Neuronal stem cell (in vitro differentiated cells): ENCODE measurements around the gene P4HA2. TPM values are rescaled to one million over a fixed set of nuclear protein-coding genes. Genes with fewer than 3 reads are reported as not detected.

Experiments
- DNase-seq: peaks from one replicate; pipeline ENCODE4 v3.0.0-alpha.2; 2013; ENCODE audit warnings: low spot score
- H2AFZ ChIP-seq: one replicate; pipeline ENCODE4 v1.6.1; 2013; ENCODE audit warnings: mild to moderate bottlenecking, low read length, inconsistent platforms
- H2AK5ac ChIP-seq: 2 replicates; pipeline ENCODE4 v1.6.1; 2013; ENCODE audit warnings: low read depth, mild to moderate bottlenecking, inconsistent platforms, low read length, moderate library complexity, mixed read lengths
- H2BK120ac ChIP-seq: 2 replicates; pipeline ENCODE4 v1.6.1; 2013; ENCODE audit warnings: low read depth, mild to moderate bottlenecking, inconsistent platforms, low read length, moderate library complexity, mixed read lengths
- H2BK12ac ChIP-seq: one replicate; pipeline ENCODE4 v1.6.1; 2013; ENCODE audit warnings: low read length, inconsistent platforms
- H2BK15ac ChIP-seq: 2 replicates; pipeline ENCODE4 v1.6.1; 2013; ENCODE audit warnings: mild to moderate bottlenecking, low read length, inconsistent platforms, mixed read lengths
- H2BK5ac ChIP-seq: one replicate; pipeline ENCODE4 v1.6.1; 2013; ENCODE audit warnings: inconsistent platforms, mild to moderate bottlenecking, low read length, moderate library complexity
- H3K14ac ChIP-seq: one replicate; pipeline ENCODE4 v1.6.1; 2013; ENCODE audit warnings: low read length, inconsistent platforms
- H3K18ac ChIP-seq: 2 replicates; pipeline ENCODE4 v1.6.1; 2013; ENCODE audit warnings: low read length, inconsistent platforms
- H3K23ac ChIP-seq: 2 replicates; pipeline ENCODE4 v1.6.1; 2013; ENCODE audit warnings: low read depth, mild to moderate bottlenecking, mixed read lengths, low read length, inconsistent platforms; ENCODE audit not compliant: poor library complexity
- H3K27ac ChIP-seq: replicated peaks from 3 replicates; pipeline ENCODE4 v1.5.1; 2013; ENCODE audit warnings: low read length, inconsistent platforms
- H3K27me3 ChIP-seq, 3 experiments: 2 replicates each; pipeline ENCODE4 v1.6.1; 2013; ENCODE audit warnings: low read length in 3 of 3, mild to moderate bottlenecking in 2 of 3, inconsistent platforms in 1 of 3, low read depth in 1 of 3, mixed read lengths in 1 of 3, moderate library complexity in 1 of 3; ENCODE audit not compliant: control insufficient read depth in 3 of 3, insufficient read depth in 3 of 3
- H3K36me3 ChIP-seq, 2 donors: replicated peaks in 1 of 2; 2 replicates each; pipeline ENCODE4 v1.6.1; 2013; ENCODE audit warnings: low read length in 2 of 2; ENCODE audit not compliant: control insufficient read depth in 2 of 2, insufficient read depth in 2 of 2
- H3K4ac ChIP-seq: 2 replicates; pipeline ENCODE4 v1.6.1; 2013; ENCODE audit warnings: inconsistent platforms, mild to moderate bottlenecking, low read length, moderate library complexity
- H3K4me1 ChIP-seq, 2 donors: 1 replicate in 1 of 2; 2 replicates in 1 of 2; pipeline ENCODE4 v1.6.1; 2013; ENCODE audit warnings: low read length in 2 of 2, low read depth in 1 of 2; ENCODE audit not compliant: control insufficient read depth in 2 of 2, insufficient read depth in 1 of 2
- H3K4me2 ChIP-seq: one replicate; pipeline ENCODE4 v1.6.1; 2013; ENCODE audit warnings: mild to moderate bottlenecking, low read length, inconsistent platforms; ENCODE audit not compliant: insufficient read depth, poor library complexity, severe bottlenecking
- H3K4me3 ChIP-seq, 2 donors: 2 replicates each; pipeline ENCODE4 v1.5.1; 2013; ENCODE audit warnings: low read length in 2 of 2, mild to moderate bottlenecking in 2 of 2, inconsistent platforms in 1 of 2, moderate library complexity in 1 of 2
- H3K79me1 ChIP-seq: one replicate; pipeline ENCODE4 v1.6.1; 2013; ENCODE audit warnings: low read depth, mild to moderate bottlenecking, inconsistent platforms, low read length, moderate library complexity
- H3K9ac ChIP-seq: one replicate; pipeline ENCODE4 v1.6.1; 2013; ENCODE audit warnings: mild to moderate bottlenecking, low read depth, low read length, inconsistent platforms; ENCODE audit not compliant: poor library complexity
- H3K9me3 ChIP-seq, 2 donors: replicated peaks in 1 of 2; 2 replicates each; pipeline versions ENCODE3 to v1.6.1; 2013; ENCODE audit warnings: low read length in 2 of 2, mild to moderate bottlenecking in 2 of 2, inconsistent platforms in 1 of 2, low read depth in 1 of 2, mixed read lengths in 1 of 2, moderate library complexity in 1 of 2; ENCODE audit not compliant: control insufficient read depth in 2 of 2, insufficient read depth in 1 of 2
- H4K8ac ChIP-seq: one replicate; pipeline ENCODE4 v1.6.1; 2013; ENCODE audit warnings: low read depth, mild to moderate bottlenecking, inconsistent platforms, low read length, moderate library complexity
- H4K91ac ChIP-seq: one replicate; pipeline ENCODE4 v1.6.1; 2013; ENCODE audit warnings: low read length, low read depth, mild to moderate bottlenecking, inconsistent platforms; ENCODE audit not compliant: poor library complexity
- WGBS, 2 donors: extraction: QIAGEN DNeasy Blood & Tissue Kit; methylation state at CpG; one replicate each; pipeline ENCODE4 v1.1.7; 2013; ENCODE audit warnings: missing lambda C conversion rate in 2 of 2, mixed read lengths in 1 of 2; ENCODE audit not compliant: insufficient read length in 2 of 2, insufficient replicate concordance in 1 of 2; ENCODE audit errors: extremely low coverage in 2 of 2; 5-methylcytosine and 5-hydroxymethylcytosine counted together
- polyA plus RNA-seq, 2 experiments: library from polyadenylated mRNA; stranded (reverse); fragments of 200-250 nt; gene quantifications; one replicate each; pipeline ENCODE4 v1.2.3, GENCODE V29; 2013

P4HA2 gene
- 2.9 TPM for polyA plus RNA-seq (2013, experiment 1 of 2)
- 2.7 TPM for polyA plus RNA-seq (2013, experiment 2 of 2)

GRCh38 chr5:132227485-132228240 lies at the start of gene P4HA2:
Gene P4HA2, minus strand, starts transcription at chr5:132227853. Its CDS starts 9,227 bp downstream, at chr5:132218626.
- H2BK15ac ChIP-seq = peak within 1 kb of the TSS; percentile 62
- peak; percentile 76 for DNase-seq
- peaks cover 0 to 3% of the 10 kb centered on the region in 2 donors for H3K9me3 ChIP-seq
- peak within 1 kb of the TSS; percentile 39 for H2BK120ac ChIP-seq
- no peak within 1 kb of the TSS for H4K8ac ChIP-seq
- no peak within 1 kb of the TSS for H4K91ac ChIP-seq
- peaks cover 2 to 60% (median 25%) of the 10 kb centered on the region in 3 experiments for H3K27me3 ChIP-seq
- H2AFZ ChIP-seq = peak within 1 kb of the TSS; percentile 99
- H3K4me1 ChIP-seq = peaks cover 0 to 4% of the 10 kb centered on the region in 2 donors
- H3K23ac ChIP-seq = peak within 1 kb of the TSS; percentile 77
- H2AK5ac ChIP-seq = peak within 1 kb of the TSS; percentile 88
- peak within 1 kb of the TSS; percentile 94 for H3K18ac ChIP-seq
- peak within 1 kb of the TSS; percentile 52 to 80 for H3K4me3 ChIP-seq
- no peaks in the 10 kb centered on the region for H3K79me1 ChIP-seq
- H3K4ac ChIP-seq = peak within 1 kb of the TSS; percentile 54
- peak within 1 kb of the TSS; percentile 78 for H3K9ac ChIP-seq
- H2BK5ac ChIP-seq = peak within 1 kb of the TSS; percentile 77
- peak within 1 kb of the TSS; percentile 92 for H3K4me2 ChIP-seq
- H3K27ac ChIP-seq = no peak within 1 kb of the TSS
- H3K36me3 ChIP-seq = no peaks in the 10 kb centered on the region
- WGBS, 2 donors = no CpG with 5 or more reads among the region's 92 CpGs
- no peak within 1 kb of the TSS for H3K14ac ChIP-seq
- no peak within 1 kb of the TSS for H2BK12ac ChIP-seq

GRCh38 chr5:132277256-132277655 lies 49.6 kb upstream of the P4HA2 start:
- Histone ChIP-seq H2AFZ (no peak overlapping the region), H3K14ac (no peak overlapping the region), H3K27ac (no peak overlapping the region), H2BK5ac (no peak overlapping the region), H3K9me3 (no peaks in the 10 kb centered on the region), H2BK15ac (no peak overlapping the region), H3K4me3 (no peak overlapping the region), H2BK12ac (no peak overlapping the region), H4K8ac (no peak overlapping the region), H3K4me2 (no peak overlapping the region), H3K23ac (no peak overlapping the region), H2BK120ac (no peak overlapping the region), H3K79me1 (no peaks in the 10 kb centered on the region), H3K27me3 (no peaks in the 10 kb centered on the region), H3K4ac (no peak overlapping the region), H3K9ac (no peak overlapping the region), H4K91ac (no peak overlapping the region), H3K18ac (no peak overlapping the region), H2AK5ac (no peak overlapping the region), H3K36me3 (peaks cover 0 to under 1% of the 10 kb centered on the region in 2 donors), H3K4me1 (peaks cover 6 to 8% of the 10 kb centered on the region in 2 donors)
- no peak for DNase-seq
- WGBS, 2 donors = no CpG with 5 or more reads among the region's 6 CpGs

- WGBS, 2 donors = no CpG with 5 or more reads among the region's 5 CpGs
- no peak overlapping the region for H2BK12ac ChIP-seq
These were observed 47.9 kb upstream of the P4HA2 start for GRCh38 chr5:132275367-132276220.

More at GRCh38 chr5:132275367-132276220, 47.9 kb upstream of the P4HA2 start:
- H3K27ac ChIP-seq = no peak overlapping the region
- no peak overlapping the region for H2BK5ac ChIP-seq
- H3K9me3 ChIP-seq = no peaks in the 10 kb centered on the region
- no peak overlapping the region for H3K4ac ChIP-seq
- no peak overlapping the region for H3K14ac ChIP-seq
- peaks cover 0 to 2% of the 10 kb centered on the region in 2 donors for H3K36me3 ChIP-seq
- H3K9ac ChIP-seq = no peak overlapping the region
- H3K18ac ChIP-seq = no peak overlapping the region
- H3K27me3 ChIP-seq = no peaks in the 10 kb centered on the region
- no peaks in the 10 kb centered on the region for H3K79me1 ChIP-seq
- no peak overlapping the region for H2BK15ac ChIP-seq
- no peak overlapping the region for H2BK120ac ChIP-seq
- no peak overlapping the region for H4K8ac ChIP-seq
- H3K4me3 ChIP-seq = no peak overlapping the region
- no peak overlapping the region for H2AK5ac ChIP-seq
- no peak overlapping the region for H3K4me2 ChIP-seq
- H2AFZ ChIP-seq = no peak overlapping the region
- no peak for DNase-seq
- peaks cover 6 to 8% of the 10 kb centered on the region in 2 donors for H3K4me1 ChIP-seq
- H3K23ac ChIP-seq = no peak overlapping the region
- H4K91ac ChIP-seq = no peak overlapping the region
